ENCODE measurements around the gene APP.

The APP gene

GRCh38 chr21:26093122-26093521 lies 77.4 kb downstream of the APP start:
- no peak for DNase-seq (ENCODE audit: low spot score)
- in situ Hi-C loops (cut with MboI; ENCODE audit: low pct_unique_long_range_greater_than_20kb, low sequenced_read_pairs, unreplicated experiment): no loop called here
- TF ChIP-seq, protein P1, sequence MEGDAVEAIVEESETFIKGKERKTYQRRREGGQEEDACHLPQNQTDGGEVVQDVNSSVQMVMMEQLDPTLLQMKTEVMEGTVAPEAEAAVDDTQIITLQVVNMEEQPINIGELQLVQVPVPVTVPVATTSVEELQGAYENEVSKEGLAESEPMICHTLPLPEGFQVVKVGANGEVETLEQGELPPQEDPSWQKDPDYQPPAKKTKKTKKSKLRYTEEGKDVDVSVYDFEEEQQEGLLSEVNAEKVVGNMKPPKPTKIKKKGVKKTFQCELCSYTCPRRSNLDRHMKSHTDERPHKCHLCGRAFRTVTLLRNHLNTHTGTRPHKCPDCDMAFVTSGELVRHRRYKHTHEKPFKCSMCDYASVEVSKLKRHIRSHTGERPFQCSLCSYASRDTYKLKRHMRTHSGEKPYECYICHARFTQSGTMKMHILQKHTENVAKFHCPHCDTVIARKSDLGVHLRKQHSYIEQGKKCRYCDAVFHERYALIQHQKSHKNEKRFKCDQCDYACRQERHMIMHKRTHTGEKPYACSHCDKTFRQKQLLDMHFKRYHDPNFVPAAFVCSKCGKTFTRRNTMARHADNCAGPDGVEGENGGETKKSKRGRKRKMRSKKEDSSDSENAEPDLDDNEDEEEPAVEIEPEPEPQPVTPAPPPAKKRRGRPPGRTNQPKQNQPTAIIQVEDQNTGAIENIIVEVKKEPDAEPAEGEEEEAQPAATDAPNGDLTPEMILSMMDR (IDR thresholded peaks at IDR 0.05; ENCODE audit: extremely low read depth, insufficient read depth, missing control alignments): no peak

DNA sequence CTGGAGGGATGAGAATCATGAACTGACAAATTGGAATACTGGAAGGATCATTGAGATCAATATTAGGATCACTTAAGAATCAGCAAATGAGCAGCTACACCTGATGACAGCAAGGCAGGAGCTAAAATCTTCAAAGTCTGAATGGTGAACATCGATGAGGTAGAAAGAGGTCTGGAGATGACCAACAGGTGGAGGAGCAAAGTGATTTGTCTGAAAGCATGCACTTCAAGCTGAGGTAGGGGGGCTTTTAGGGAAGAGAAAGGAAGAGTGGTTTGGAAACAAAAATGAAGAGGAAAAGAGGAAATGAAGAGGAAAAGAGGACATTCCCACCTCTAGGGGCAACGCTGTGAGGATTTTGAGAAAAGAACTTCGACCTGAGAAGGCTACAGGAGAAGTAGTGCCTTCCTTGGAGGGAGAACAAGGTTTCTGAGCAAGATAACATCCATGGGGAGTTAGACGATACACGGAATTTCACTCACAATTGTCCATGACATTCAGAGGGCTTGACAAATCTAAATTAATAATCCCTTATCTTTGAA lies 79.0 kb downstream of the APP start:
- DNase-seq (ENCODE audit: low spot score): no peak
- TF ChIP-seq, protein P1 (IDR thresholded peaks at IDR 0.05; ENCODE audit: extremely low read depth, insufficient read depth, missing control alignments): no peak
- in situ Hi-C loops (cut with MboI; ENCODE audit: low pct_unique_long_range_greater_than_20kb, low sequenced_read_pairs, unreplicated experiment): no loop called here

- no peak for DNase-seq (ENCODE audit: low spot score)
- in situ Hi-C loops (cut with MboI; ENCODE audit: low pct_unique_long_range_greater_than_20kb, low sequenced_read_pairs, unreplicated experiment): no loop called here
- TF ChIP-seq, protein P1 (IDR thresholded peaks at IDR 0.05; ENCODE audit: extremely low read depth, insufficient read depth, missing control alignments): no peak
Observed at GRCh38 chr21:26089730-26090129, 80.8 kb downstream of the APP start.

- TF ChIP-seq, protein P1 (IDR thresholded peaks at IDR 0.05; ENCODE audit: extremely low read depth, insufficient read depth, missing control alignments): no peak
- DNase-seq (ENCODE audit: low spot score): no peak
- in situ Hi-C loops (cut with MboI; ENCODE audit: low pct_unique_long_range_greater_than_20kb, low sequenced_read_pairs, unreplicated experiment): no loop called here
Observed at GRCh38 chr21:26087223-26087918, 83.2 kb downstream of the APP start.

- TF ChIP-seq, protein P1 (IDR thresholded peaks at IDR 0.05; ENCODE audit: extremely low read depth, insufficient read depth, missing control alignments): no peak
- no peak for DNase-seq (ENCODE audit: low spot score)
- in situ Hi-C loops (cut with MboI; ENCODE audit: low pct_unique_long_range_greater_than_20kb, low sequenced_read_pairs, unreplicated experiment): no loop called here
Observed at GRCh38 chr21:26085882-26086281, 84.7 kb downstream of the APP start.

DNA sequence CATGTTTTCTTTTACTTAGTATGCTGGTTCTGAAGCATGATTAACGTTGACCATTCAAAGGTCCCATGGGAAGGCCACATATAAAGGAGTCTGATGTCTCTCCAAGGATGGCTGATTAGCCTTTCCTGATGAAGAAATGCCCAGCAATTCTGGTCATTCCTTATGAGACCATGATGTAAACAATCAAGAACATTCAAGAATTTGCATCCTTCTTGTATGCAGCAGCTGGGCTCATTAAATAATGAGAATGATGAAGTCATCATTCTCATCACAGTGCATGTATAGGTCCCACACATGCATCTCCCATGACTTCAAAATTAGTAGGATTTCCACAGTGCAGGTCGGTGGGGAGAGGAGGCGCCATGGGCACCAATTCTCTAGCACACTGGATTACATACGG lies 85.4 kb downstream of the APP start:
- in situ Hi-C loops (cut with MboI; ENCODE audit: low pct_unique_long_range_greater_than_20kb, low sequenced_read_pairs, unreplicated experiment): no loop called here
- TF ChIP-seq, protein P1 (IDR thresholded peaks at IDR 0.05; ENCODE audit: extremely low read depth, insufficient read depth, missing control alignments): no peak
- DNase-seq (ENCODE audit: low spot score): no peak

Data from GM13977 (cell line).